ENCODE measurements around the gene LARP1B. TPM values are rescaled to one million over a fixed set of nuclear protein-coding genes. Genes with fewer than 3 reads are reported as not detected.
"Not testable (repeated sequence)": the region's sequence is repeated elsewhere in the genome, so short reads cannot be mapped to it uniquely, and the experiment has no call there.

The LARP1B gene
- total RNA-seq, 1 donor: 27.9 TPM

GRCh38 chr4:128155874-128156456 lies 94.9 kb downstream of the LARP1B start:
- Histone ChIP-seq H3K27ac (ENCODE audit: low read depth, low read length) (no peak overlapping the region), H3K4me3 (ENCODE audit: insufficient read depth, low read length) (no peak overlapping the region), H3K36me3 (ENCODE audit: insufficient read depth, low read length) (no peaks in the 10 kb centered on the region), H3K27me3 (ENCODE audit: insufficient read depth, low read length) (no peaks in the 10 kb centered on the region), H4K20me1 (ENCODE audit: insufficient read depth, low read length) (no peaks in the 10 kb centered on the region), H3K79me2 (ENCODE audit: insufficient read depth, low read length) (no peaks in the 10 kb centered on the region), H3K9me3 (ENCODE audit: low read depth, low read length) (no peaks in the 10 kb centered on the region), H3K4me1 (ENCODE audit: insufficient read depth, low read length) (no peaks in the 10 kb centered on the region), H3K4me2 (ENCODE audit: insufficient read depth, low read length) (no peak overlapping the region), H2AFZ (ENCODE audit: low read length) (no peak overlapping the region)
- no peak for DNase-seq (ENCODE audit: insufficient read length, low spot score, missing footprints)
- TF ChIP-seq CTCF (IDR thresholded peaks at IDR 0.05; ENCODE audit: extremely low read depth, low read depth, low read length): no peak

- H3K9me3 ChIP-seq (ENCODE audit: low read depth, low read length); H2AFZ ChIP-seq (ENCODE audit: low read length); H3K36me3 ChIP-seq (ENCODE audit: insufficient read depth, low read length); H3K4me3 ChIP-seq (ENCODE audit: insufficient read depth, low read length); H3K27me3 ChIP-seq (ENCODE audit: insufficient read depth, low read length); H3K4me1 ChIP-seq (ENCODE audit: insufficient read depth, low read length); H3K79me2 ChIP-seq (ENCODE audit: insufficient read depth, low read length); H3K27ac ChIP-seq (ENCODE audit: low read depth, low read length); DNase-seq (ENCODE audit: insufficient read length, low spot score, missing footprints); H3K4me2 ChIP-seq (ENCODE audit: insufficient read depth, low read length); H4K20me1 ChIP-seq (ENCODE audit: insufficient read depth, low read length): not testable (repeated sequence)
Measured at GRCh38 chr4:128156472-128156871, 95.4 kb downstream of the LARP1B start.

GRCh38 chr4:128158894-128159293 lies 97.8 kb downstream of the LARP1B start:
- TF ChIP-seq CTCF (IDR thresholded peaks at IDR 0.05; ENCODE audit: extremely low read depth, low read depth, low read length): no peak
- no peak overlapping the region for H3K27ac ChIP-seq (ENCODE audit: low read depth, low read length)
- H3K79me2 ChIP-seq (ENCODE audit: insufficient read depth, low read length): no peaks in the 10 kb centered on the region
- no peaks in the 10 kb centered on the region for H3K27me3 ChIP-seq (ENCODE audit: insufficient read depth, low read length)
- H3K36me3 ChIP-seq (ENCODE audit: insufficient read depth, low read length): no peaks in the 10 kb centered on the region
- H3K9me3 ChIP-seq (ENCODE audit: low read depth, low read length): no peaks in the 10 kb centered on the region
- H3K4me2 ChIP-seq (ENCODE audit: insufficient read depth, low read length): no peak overlapping the region
- H4K20me1 ChIP-seq (ENCODE audit: insufficient read depth, low read length): no peaks in the 10 kb centered on the region
- no peak overlapping the region for H2AFZ ChIP-seq (ENCODE audit: low read length)
- H3K4me3 ChIP-seq (ENCODE audit: insufficient read depth, low read length): no peak overlapping the region
- DNase-seq (ENCODE audit: insufficient read length, low spot score, missing footprints): no peak
- H3K4me1 ChIP-seq (ENCODE audit: insufficient read depth, low read length): peaks cover 7% of the 10 kb centered on the region

GRCh38 chr4:128159967-128160366 lies 98.9 kb downstream of the LARP1B start:
- H3K4me2 ChIP-seq (ENCODE audit: insufficient read depth, low read length): no peak overlapping the region

More at GRCh38 chr4:128159967-128160366, 98.9 kb downstream of the LARP1B start:
- H3K9me3 ChIP-seq (ENCODE audit: low read depth, low read length): no peaks in the 10 kb centered on the region
- H3K4me1 ChIP-seq (ENCODE audit: insufficient read depth, low read length): peaks cover 7% of the 10 kb centered on the region
- no peaks in the 10 kb centered on the region for H3K79me2 ChIP-seq (ENCODE audit: insufficient read depth, low read length)
- no peaks in the 10 kb centered on the region for H3K36me3 ChIP-seq (ENCODE audit: insufficient read depth, low read length)
- no peaks in the 10 kb centered on the region for H4K20me1 ChIP-seq (ENCODE audit: insufficient read depth, low read length)
- no peaks in the 10 kb centered on the region for H3K27me3 ChIP-seq (ENCODE audit: insufficient read depth, low read length)
- DNase-seq (ENCODE audit: insufficient read length, low spot score, missing footprints): no peak
- no peak for TF ChIP-seq CTCF (IDR thresholded peaks at IDR 0.05; ENCODE audit: extremely low read depth, low read depth, low read length)
- H2AFZ ChIP-seq (ENCODE audit: low read length): no peak overlapping the region
- no peak overlapping the region for H3K4me3 ChIP-seq (ENCODE audit: insufficient read depth, low read length)
- H3K27ac ChIP-seq (ENCODE audit: low read depth, low read length): no peak overlapping the region
